Smooth muscle cell of the pulmonary artery (primary cell): ENCODE data around the gene SULT2B1. TPM values are rescaled to one million over a fixed set of nuclear protein-coding genes. Genes with fewer than 3 reads are reported as not detected.

Experiments
- total RNA-seq: library from RNA; depleted of rRNA; stranded (reverse); fragments of >200 nt; gene quantifications from 2 replicates; pipeline ENCODE4 v1.2.3, GENCODE V29; 2014

Gene SULT2B1
- total RNA-seq = not detected in 2 replicates

GRCh38 chr19:48551437-48552302 is at the start of gene SULT2B1:
TSS of gene SULT2B1 (plus strand) at chr19:48552172. CDS start at chr19:48552253, 81 bp downstream.

GRCh38 chr19:48511800-48512503 is 40.0 kb upstream of the SULT2B1 start, which contains the start of gene LMTK3:
TSS of gene LMTK3 (minus strand) at chr19:48511835. CDS start at chr19:48511576, 259 bp downstream.

GRCh38 chr19:48606463-48607358 is 54.7 kb downstream of the SULT2B1 start, which contains the start of gene SPACA4:
TSS of gene SPACA4 (plus strand) at chr19:48606742. CDS start at chr19:48606979, 237 bp downstream.

GRCh38 chr19:48614436-48615230 is 62.7 kb downstream of the SULT2B1 start, which contains the start of gene FAM83E:
TSS of gene FAM83E (minus strand) at chr19:48615076. CDS start at chr19:48613372, 1,704 bp downstream.

GRCh38 chr19:48618916-48619691 is 67.1 kb downstream of the SULT2B1 start, which contains the start of the genes RPL18 and SPHK2:
TSS of gene RPL18 (minus strand) at chr19:48619178. CDS start at chr19:48619143, 35 bp downstream.
TSS of gene SPHK2 (plus strand) at chr19:48619506. CDS start at chr19:48620515, 1,009 bp downstream.

GRCh38 chr19:48636859-48637448 is 85.0 kb downstream of the SULT2B1 start, which contains the start of gene DBP:
TSS of gene DBP (minus strand) at chr19:48637379. CDS start at chr19:48636994, 385 bp downstream.

GRCh38 chr19:48646001-48646721 is 94.2 kb downstream of the SULT2B1 start, which contains the start of gene CA11:
TSS of gene CA11 (minus strand) at chr19:48646187. CDS start at chr19:48645632, 555 bp downstream.

Other genes with a start within 250 kb of the SULT2B1 start
- gene EMP3, start 226.6 kb upstream of the SULT2B1 start, total RNA-seq = 132 and 188 TPM in 2 replicates
- 5.2 and 7.3 TPM in 2 replicates for gene TMEM143, start 188.2 kb upstream of the SULT2B1 start, total RNA-seq
- gene SYNGR4, start 187.8 kb upstream of the SULT2B1 start, total RNA-seq = not detected in 2 replicates
- gene KDELR1, start 160.6 kb upstream of the SULT2B1 start, total RNA-seq = 118 TPM in 2 replicates
- 0.59 and 1.1 TPM in 2 replicates for gene GRIN2D, start 158.5 kb upstream of the SULT2B1 start, total RNA-seq
- gene GRWD1, start 106.2 kb upstream of the SULT2B1 start, total RNA-seq = 22.2 and 29.3 TPM in 2 replicates
- gene KCNJ14, start 96.6 kb upstream of the SULT2B1 start, total RNA-seq = 0.65 and 1.1 TPM in 2 replicates
- 24.0 and 33.6 TPM in 2 replicates for gene CYTH2, start 82.8 kb upstream of the SULT2B1 start, total RNA-seq
- 0.33 and 0.89 TPM in 2 replicates for gene LMTK3, start 40.3 kb upstream of the SULT2B1 start, total RNA-seq
- not detected in 2 replicates for gene SPACA4, start 54.6 kb downstream of the SULT2B1 start, total RNA-seq
- 0.23 and 0.52 TPM in 2 replicates for gene FAM83E, start 62.9 kb downstream of the SULT2B1 start, total RNA-seq
- gene RPL18, start 67.0 kb downstream of the SULT2B1 start, total RNA-seq = 1,103 and 1,191 TPM in 2 replicates
- gene SPHK2, start 67.3 kb downstream of the SULT2B1 start, total RNA-seq = 8.7 and 13.1 TPM in 2 replicates
- gene DBP, start 85.2 kb downstream of the SULT2B1 start, total RNA-seq = 7.4 and 7.8 TPM in 2 replicates
- 0.99 and 1.6 TPM in 2 replicates for gene CA11, start 94.0 kb downstream of the SULT2B1 start, total RNA-seq
- 0.43 and 0.46 TPM in 2 replicates for gene NTN5, start 120.8 kb downstream of the SULT2B1 start, total RNA-seq
- gene FUT2, start 143.8 kb downstream of the SULT2B1 start, total RNA-seq = not detected in 2 replicates
- 0.65 and 0.69 TPM in 2 replicates for gene MAMSTR, start 167.6 kb downstream of the SULT2B1 start, total RNA-seq
- 0.52 and 1.0 TPM in 2 replicates for gene RASIP1, start 188.4 kb downstream of the SULT2B1 start, total RNA-seq
- 0.07 TPM in 1 of 2 replicates, not detected in the other for gene IZUMO1, start 194.7 kb downstream of the SULT2B1 start, total RNA-seq
- gene FUT1, start 200.5 kb downstream of the SULT2B1 start, total RNA-seq = 0.13 TPM in 2 replicates
- gene FGF21, start 203.4 kb downstream of the SULT2B1 start, total RNA-seq = not detected in 2 replicates